ENCODE results near the gene UPK3A. TPM values are rescaled to one million over a fixed set of nuclear protein-coding genes. Genes with fewer than 3 reads are reported as not detected.
A peak's percentile ranks its signal among the peaks of the same experiment; 100 is the strongest.

The UPK3A gene
- total and polyA plus RNA-seq, 2 of the 13 experiments (the other 11 are each of a cell fraction or from before 2014, with no cell fraction given): 10.5 to 13.8 TPM

DNA sequence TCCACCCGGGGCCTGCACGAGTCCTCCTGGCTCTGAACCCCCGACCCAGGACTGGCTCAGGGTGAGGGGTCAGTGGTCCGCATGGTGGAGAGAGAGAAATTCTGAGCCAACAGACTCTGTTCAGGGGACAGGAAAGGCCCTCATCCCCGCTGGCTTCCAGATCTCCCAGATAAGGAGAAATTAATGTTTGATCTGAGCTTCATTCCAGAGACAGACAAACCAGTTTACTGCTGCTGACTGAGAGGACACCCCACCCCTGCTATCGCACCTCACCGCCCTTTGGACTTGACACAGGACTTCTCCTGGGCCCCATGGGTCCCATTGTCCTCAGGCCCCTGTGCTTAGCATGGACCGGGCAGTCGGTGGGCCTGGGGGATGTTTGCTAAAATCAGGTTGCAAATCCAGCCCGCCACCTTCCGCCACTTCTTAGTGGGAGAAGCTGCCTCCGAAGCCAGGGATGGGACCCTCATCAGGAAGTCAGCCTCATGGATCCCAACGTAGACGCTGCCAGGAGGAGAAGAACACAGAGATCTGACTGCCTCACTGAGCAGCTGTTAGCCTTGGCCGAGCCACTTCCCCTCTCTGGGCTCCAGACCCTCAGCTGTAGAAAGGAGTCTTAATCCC is 11.2 kb upstream of the UPK3A start (continued):
- TF ChIP-seq, protein P1, sequence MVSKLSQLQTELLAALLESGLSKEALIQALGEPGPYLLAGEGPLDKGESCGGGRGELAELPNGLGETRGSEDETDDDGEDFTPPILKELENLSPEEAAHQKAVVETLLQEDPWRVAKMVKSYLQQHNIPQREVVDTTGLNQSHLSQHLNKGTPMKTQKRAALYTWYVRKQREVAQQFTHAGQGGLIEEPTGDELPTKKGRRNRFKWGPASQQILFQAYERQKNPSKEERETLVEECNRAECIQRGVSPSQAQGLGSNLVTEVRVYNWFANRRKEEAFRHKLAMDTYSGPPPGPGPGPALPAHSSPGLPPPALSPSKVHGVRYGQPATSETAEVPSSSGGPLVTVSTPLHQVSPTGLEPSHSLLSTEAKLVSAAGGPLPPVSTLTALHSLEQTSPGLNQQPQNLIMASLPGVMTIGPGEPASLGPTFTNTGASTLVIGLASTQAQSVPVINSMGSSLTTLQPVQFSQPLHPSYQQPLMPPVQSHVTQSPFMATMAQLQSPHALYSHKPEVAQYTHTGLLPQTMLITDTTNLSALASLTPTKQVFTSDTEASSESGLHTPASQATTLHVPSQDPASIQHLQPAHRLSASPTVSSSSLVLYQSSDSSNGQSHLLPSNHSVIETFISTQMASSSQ (IDR thresholded peaks at IDR 0.05; ENCODE audit: low read depth): peak; percentile 87
- TF ChIP-seq, protein P1 (CRISPR knock-in tag; IDR thresholded peaks at IDR 0.05; ENCODE audit: borderline replicate concordance): peak; percentile 96
- TF ChIP-seq ZNF337 (CRISPR knock-in tag; IDR thresholded peaks at IDR 0.05; ENCODE audit: borderline replicate concordance, low read depth): no peak; the same call in 1 of the 2 replicates
- TF ChIP-seq KAT7 (CRISPR knock-in tag; IDR thresholded peaks at IDR 0.05; ENCODE audit: borderline replicate concordance): no peak
- TF ChIP-seq KIAA2018 (CRISPR knock-in tag; IDR thresholded peaks at IDR 0.05; ENCODE audit: borderline replicate concordance): no peak
- 0 out of 2 replicates have a peak, but pooled peaks have one; percentile 68 for TF ChIP-seq CAMTA2 (CRISPR knock-in tag; IDR thresholded peaks at IDR 0.05; ENCODE audit: borderline replicate concordance)
- no peak for TF ChIP-seq RNF2 (conservative IDR thresholded peaks at IDR 0.05; ENCODE audit: low read depth)
- TF ChIP-seq ZNF451 (CRISPR knock-in tag; IDR thresholded peaks at IDR 0.05): no peak; the same call in 1 of the 2 replicates
- no peak for TF ChIP-seq AGO2 (optimal IDR thresholded peaks at IDR 0.05; ENCODE audit: low read depth, low read length)
- peak; percentile 59; the same call in 1 of the 2 replicates for TF ChIP-seq PRDM15 (CRISPR knock-in tag; IDR thresholded peaks at IDR 0.05)
- peak; percentile 86 for TF ChIP-seq FOXO1 (CRISPR knock-in tag; IDR thresholded peaks at IDR 0.05)
